HG02588 (cell line): ENCODE measurements around the gene KLHL29.
"Not testable (repeated sequence)": the region's sequence is repeated elsewhere in the genome, so short reads cannot be mapped to it uniquely, and the experiment has no call there.

ENCODE experiments used
- ATAC-seq: cut with Tn5 transposase; IDR thresholded peaks from one replicate; pipeline ENCODE4 v1.9.1; 2021; ENCODE audit warnings: mild to moderate bottlenecking, moderate library complexity; ENCODE audit not compliant: unreplicated experiment

The KLHL29 gene

GRCh38 chr2:23734416-23734815 lies 349.4 kb downstream of the KLHL29 start:
- no peak for ATAC-seq

- ATAC-seq: not testable (repeated sequence)
Measured at GRCh38 chr2:23736783-23737182, 351.8 kb downstream of the KLHL29 start.

- no peak for ATAC-seq
Measured at GRCh38 chr2:23745068-23745725, 360.2 kb downstream of the KLHL29 start.

- ATAC-seq: no peak
Measured at GRCh38 chr2:23745726-23746105, 360.7 kb downstream of the KLHL29 start.

DNA sequence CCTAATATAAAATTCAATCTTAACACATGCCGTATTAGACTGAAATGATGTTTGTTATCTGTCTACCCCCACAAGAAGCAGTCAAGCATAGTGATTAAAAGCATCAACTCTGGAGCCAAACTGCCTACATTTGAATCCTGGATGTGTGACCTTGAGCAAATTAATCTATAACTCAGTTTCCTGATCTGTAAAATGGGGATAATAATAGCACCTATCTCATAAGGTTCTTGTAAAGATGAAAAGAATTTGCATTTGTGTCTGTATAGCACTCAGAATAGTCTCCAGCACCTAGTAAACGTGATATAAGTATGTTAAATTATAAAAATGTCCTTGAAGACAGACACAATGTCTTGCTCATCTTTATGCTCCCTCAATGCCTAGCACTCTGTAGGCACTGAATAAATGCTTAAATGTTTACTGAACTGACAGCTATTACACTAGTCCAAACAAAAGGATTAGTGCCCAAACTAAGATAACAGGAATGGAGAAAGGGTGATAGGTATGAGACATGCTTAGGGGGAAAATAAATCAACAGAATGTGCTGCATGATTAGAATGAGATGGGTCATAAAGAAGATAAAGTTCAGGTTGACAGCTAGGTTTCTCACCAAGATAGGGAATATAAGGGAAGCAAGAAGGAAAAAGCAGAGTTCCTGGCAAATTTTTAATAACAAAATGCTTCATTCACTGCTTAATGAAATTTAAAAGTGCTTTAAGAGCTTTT lies 361.3 kb downstream of the KLHL29 start:
- ATAC-seq: no peak

GRCh38 chr2:23751747-23752265 lies 366.8 kb downstream of the KLHL29 start:
- ATAC-seq: no peak

- no peak for ATAC-seq
Measured at GRCh38 chr2:23753291-23754010, 368.5 kb downstream of the KLHL29 start.

- no peak for ATAC-seq
Measured at GRCh38 chr2:23754970-23755369, 370.0 kb downstream of the KLHL29 start.

DNA sequence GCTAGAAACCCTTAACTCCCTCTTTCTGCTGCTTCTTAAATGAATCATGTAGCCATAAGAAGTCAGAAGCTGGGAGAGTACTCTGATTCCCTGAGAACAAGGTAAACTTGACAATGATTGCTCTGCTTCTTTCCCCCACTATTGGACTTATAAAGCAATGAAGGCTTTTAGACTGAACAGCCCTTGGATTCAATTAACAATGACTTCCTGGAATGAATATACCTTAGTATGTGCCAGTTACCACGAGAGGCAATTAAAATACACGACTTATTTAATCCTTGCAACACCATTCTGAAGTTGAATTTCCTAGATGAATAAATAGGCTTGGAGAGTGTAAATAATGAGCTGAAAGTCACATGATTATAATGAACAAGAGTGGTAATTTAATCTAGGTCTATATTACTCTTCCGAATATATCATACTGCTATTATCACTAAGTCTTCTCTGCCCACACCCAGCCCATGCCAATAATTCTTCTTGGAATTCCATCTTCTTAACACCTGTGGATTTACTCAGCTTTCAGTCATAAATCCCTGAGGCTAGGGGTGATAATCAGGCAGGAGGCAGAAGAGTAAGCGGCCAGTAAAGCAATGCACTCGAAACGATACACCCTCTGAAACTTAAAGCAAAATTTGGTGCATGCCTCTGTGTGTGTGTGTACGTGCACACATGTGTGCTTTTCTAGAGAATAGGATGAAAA lies 371.8 kb downstream of the KLHL29 start:
- ATAC-seq: no peak

DNA sequence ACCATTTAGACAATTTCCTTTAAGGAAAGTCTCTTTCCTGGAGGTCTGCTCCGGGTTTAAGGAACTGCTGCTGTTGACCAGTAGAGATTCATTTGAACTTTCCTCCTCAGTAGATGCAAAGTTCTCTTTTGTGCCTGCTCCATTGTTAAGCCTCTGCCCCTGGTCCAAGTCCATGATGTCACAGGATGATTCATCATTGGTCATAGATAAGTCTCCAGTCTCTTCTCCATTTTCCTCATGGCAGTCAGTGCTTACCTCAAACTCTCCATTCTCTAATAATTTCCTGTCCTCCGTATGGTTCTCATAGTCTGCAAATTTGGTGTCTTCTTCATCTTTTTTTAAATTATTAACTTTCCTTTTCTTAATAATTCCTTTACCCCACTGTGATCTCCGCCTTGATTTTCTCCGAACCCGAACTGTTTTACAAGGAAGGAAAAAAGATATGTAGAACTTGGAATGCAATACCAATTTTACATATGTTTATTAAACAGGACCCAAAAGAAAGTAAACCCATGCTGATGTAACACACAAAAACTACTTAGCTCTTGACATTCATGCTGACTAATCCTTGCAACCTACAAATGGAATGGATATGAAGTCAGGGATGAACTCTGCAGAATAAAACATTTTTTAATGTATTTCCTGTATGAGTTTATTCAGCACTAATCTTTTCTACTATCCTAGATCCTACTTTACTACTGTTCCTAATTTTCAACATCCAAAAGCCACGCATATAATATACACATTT lies 372.9 kb downstream of the KLHL29 start:
- no peak for ATAC-seq
